IMR-90 (cell line): ENCODE data around the gene SSH2.

Experiments
- BHLHE40 ChIP-seq: fragments of 150-350 bp; IDR thresholded peaks from 2 replicates; pipeline ENCODE4 v1.6.1; 2016; ENCODE audit warnings: mild to moderate bottlenecking, low read depth, low read length
- CEBPB ChIP-seq: IDR thresholded peaks from 2 replicates; pipeline ENCODE4 v1.6.1; 2012; ENCODE audit warnings: low read depth, low read length, improper control_type of control experiment
- CHD1 ChIP-seq: IDR thresholded peaks from 2 replicates; pipeline ENCODE4 v1.6.1; 2012; ENCODE audit warnings: low read depth, low read length, improper control_type of control experiment
- FOS ChIP-seq: fragments of 150-350 bp; IDR thresholded peaks from 2 replicates; pipeline ENCODE4 v1.6.1; 2016; ENCODE audit warnings: low read depth, low read length
- MAFK ChIP-seq: IDR thresholded peaks from 2 replicates; pipeline ENCODE4 v1.6.1; 2012; ENCODE audit warnings: low read depth, low read length, improper control_type of control experiment
- MAZ ChIP-seq: IDR thresholded peaks from 2 replicates; pipeline ENCODE4 v1.6.1; 2012; ENCODE audit warnings: low read depth, mild to moderate bottlenecking, low read length, improper control_type of control experiment, moderate library complexity, borderline replicate concordance
- MXI1 ChIP-seq: IDR thresholded peaks from 2 replicates; pipeline ENCODE4 v1.6.1; 2012; ENCODE audit warnings: low read depth, mild to moderate bottlenecking, low read length, moderate library complexity, borderline replicate concordance
- NFE2L2 ChIP-seq: fragments of 150-350 bp; IDR thresholded peaks from 2 replicates; pipeline ENCODE4 v1.6.1; 2016; ENCODE audit warnings: low read depth, mild to moderate bottlenecking, low read length
- POLR2A ChIP-seq: IDR thresholded peaks from 2 replicates; pipeline ENCODE4 v1.6.1; 2012; ENCODE audit warnings: mild to moderate bottlenecking, low read depth, low read length
- RAD21 ChIP-seq: IDR thresholded peaks from 2 replicates; pipeline ENCODE4 v1.6.1; 2012; ENCODE audit warnings: low read length, improper control_type of control experiment
- RFX5 ChIP-seq: IDR thresholded peaks from 2 replicates; pipeline ENCODE4 v1.8.0; 2012; ENCODE audit warnings: low read depth, mild to moderate bottlenecking, low read length, moderate library complexity
- SMC3 ChIP-seq: fragments of 150-350 bp; IDR thresholded peaks from 2 replicates; pipeline ENCODE4 v1.6.1; 2016; ENCODE audit warnings: low read depth, mild to moderate bottlenecking, antibody characterized with exemption, low read length, moderate library complexity
- TF ChIP-seq, protein P1 (sequence below): conservative IDR thresholded peaks from 2 replicates; pipeline ENCODE4 v1.5.1; 2012; ENCODE audit warnings: mild to moderate bottlenecking, low read depth, low read length, improper control_type of control experiment
- TF ChIP-seq, protein P2 (sequence below): fragments of 150-350 bp; IDR thresholded peaks from 2 replicates; pipeline ENCODE4 v1.6.1; 2017; ENCODE audit warnings: mild to moderate bottlenecking, antibody characterized with exemption, low read length, low read depth

DNA sequence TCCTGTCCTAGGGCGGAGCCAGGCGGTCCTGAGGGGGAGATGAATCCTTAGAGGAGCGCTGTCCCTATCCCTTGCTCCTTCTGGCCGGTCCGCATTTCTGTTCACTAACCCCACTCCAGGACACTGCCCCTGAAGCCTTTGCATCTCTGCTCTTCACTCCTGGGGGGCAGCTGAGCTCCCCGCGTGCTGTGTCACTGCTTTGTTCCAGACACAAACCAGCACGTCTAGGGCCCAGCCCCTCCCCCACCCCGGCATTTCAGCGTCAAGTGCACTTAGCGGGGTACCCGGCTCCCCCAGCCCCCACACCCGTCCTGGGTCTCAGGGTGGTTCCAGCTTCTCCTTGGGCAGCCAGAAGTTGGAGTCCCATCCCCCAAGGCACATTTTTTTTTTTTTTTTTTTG, 316.2 kb downstream of the SSH2 start:
- TF ChIP-seq, protein P1, sequence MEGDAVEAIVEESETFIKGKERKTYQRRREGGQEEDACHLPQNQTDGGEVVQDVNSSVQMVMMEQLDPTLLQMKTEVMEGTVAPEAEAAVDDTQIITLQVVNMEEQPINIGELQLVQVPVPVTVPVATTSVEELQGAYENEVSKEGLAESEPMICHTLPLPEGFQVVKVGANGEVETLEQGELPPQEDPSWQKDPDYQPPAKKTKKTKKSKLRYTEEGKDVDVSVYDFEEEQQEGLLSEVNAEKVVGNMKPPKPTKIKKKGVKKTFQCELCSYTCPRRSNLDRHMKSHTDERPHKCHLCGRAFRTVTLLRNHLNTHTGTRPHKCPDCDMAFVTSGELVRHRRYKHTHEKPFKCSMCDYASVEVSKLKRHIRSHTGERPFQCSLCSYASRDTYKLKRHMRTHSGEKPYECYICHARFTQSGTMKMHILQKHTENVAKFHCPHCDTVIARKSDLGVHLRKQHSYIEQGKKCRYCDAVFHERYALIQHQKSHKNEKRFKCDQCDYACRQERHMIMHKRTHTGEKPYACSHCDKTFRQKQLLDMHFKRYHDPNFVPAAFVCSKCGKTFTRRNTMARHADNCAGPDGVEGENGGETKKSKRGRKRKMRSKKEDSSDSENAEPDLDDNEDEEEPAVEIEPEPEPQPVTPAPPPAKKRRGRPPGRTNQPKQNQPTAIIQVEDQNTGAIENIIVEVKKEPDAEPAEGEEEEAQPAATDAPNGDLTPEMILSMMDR = no peak
- TF ChIP-seq MAZ = no peak
- TF ChIP-seq MXI1 = no peak
- TF ChIP-seq CHD1 = no peak
- no peak for TF ChIP-seq POLR2A
- TF ChIP-seq NFE2L2 = no peak
- no peak for TF ChIP-seq BHLHE40
- no peak for TF ChIP-seq SMC3
- TF ChIP-seq MAFK = no peak
- TF ChIP-seq RAD21 = no peak
- TF ChIP-seq, protein P2, sequence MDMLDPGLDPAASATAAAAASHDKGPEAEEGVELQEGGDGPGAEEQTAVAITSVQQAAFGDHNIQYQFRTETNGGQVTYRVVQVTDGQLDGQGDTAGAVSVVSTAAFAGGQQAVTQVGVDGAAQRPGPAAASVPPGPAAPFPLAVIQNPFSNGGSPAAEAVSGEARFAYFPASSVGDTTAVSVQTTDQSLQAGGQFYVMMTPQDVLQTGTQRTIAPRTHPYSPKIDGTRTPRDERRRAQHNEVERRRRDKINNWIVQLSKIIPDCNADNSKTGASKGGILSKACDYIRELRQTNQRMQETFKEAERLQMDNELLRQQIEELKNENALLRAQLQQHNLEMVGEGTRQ = no peak
- no peak for TF ChIP-seq CEBPB
- TF ChIP-seq RFX5 = no peak
- TF ChIP-seq FOS = no peak
